GM12891 (cell line): ENCODE measurements around the gene GPR152.

Experiments used
- POLR2A ChIP-seq: IDR thresholded peaks from 2 replicates; pipeline ENCODE4 v1.6.1; 2011; ENCODE audit warnings: low read depth, low read length, control low read depth
- TAF1 ChIP-seq: IDR thresholded peaks from 2 replicates; pipeline ENCODE4 v1.6.1; 2011; ENCODE audit warnings: low read depth, low read length, control low read depth

DNA sequence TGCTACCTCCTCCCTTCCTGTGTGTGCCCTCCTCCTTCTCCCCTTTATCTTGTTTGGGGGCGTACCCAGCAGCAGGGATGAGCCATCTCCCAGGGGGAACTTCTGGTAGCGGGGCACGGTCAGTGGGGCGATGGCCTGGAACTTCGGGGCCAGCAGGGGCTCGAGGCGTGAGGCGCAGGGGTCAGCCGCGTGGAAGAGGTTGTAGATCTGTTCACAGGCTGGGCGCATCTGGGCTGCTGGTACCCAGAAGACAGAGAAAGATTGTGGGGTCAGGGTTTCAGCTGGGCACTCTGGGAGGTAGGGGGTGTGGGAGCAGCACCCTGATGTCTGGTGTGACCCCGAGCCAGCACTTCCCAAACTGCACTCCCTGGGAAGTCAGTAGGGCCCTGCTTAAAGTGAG, 43.6 kb upstream of the GPR152 start:
- no peak for TF ChIP-seq POLR2A
- TF ChIP-seq TAF1 = no peak
